Suprapubic skin (tissue), 4 donors: Measurements from ENCODE around the gene URI1.

Experiments
- CTCF ChIP-seq, 2 donors: fragments of 200-600 bp in 1 of 2; fragments of 450-650 bp in 1 of 2; sonication (generic) in 1 of 2; IDR thresholded peaks; one replicate each; pipeline ENCODE4 v1.5.1; 2016 to 2019; ENCODE audit warnings: antibody characterized with exemption in 2 of 2, mild to moderate bottlenecking in 1 of 2, moderate library complexity in 1 of 2
- POLR2A ChIP-seq, 2 donors: fragments of 450-650 bp; IDR thresholded peaks; one replicate each; pipeline ENCODE4 v1.6.1; 2017; ENCODE audit warnings: antibody characterized with exemption in 2 of 2, mild to moderate bottlenecking in 2 of 2, moderate library complexity in 2 of 2
- POLR2AphosphoS5 ChIP-seq, 3 donors: sonication (generic); formaldehyde crosslinking; IDR thresholded peaks; one replicate each; pipeline ENCODE4 v1.6.1; 2017; ENCODE audit warnings: antibody characterized with exemption in 3 of 3

GRCh38 chr19:29952646-29953045 lies 10.6 kb downstream of the URI1 start:
- TF ChIP-seq CTCF (IDR thresholded peaks at IDR 0.05) (no peak), POLR2AphosphoS5 (IDR thresholded peaks at IDR 0.05) (no peak), POLR2A (IDR thresholded peaks at IDR 0.05) (no peak)
